HL-60 (cell line): ENCODE measurements around the gene TMEM174.

Experiments
- CTCF ChIP-seq: IDR thresholded peaks from one replicate; pipeline ENCODE4 v1.5.1; 2011; ENCODE audit warnings: low read length, control low read depth, inconsistent platforms; ENCODE audit not compliant: insufficient read depth
- GABPA ChIP-seq: IDR thresholded peaks from 2 replicates; pipeline ENCODE4 v1.6.1; 2012; ENCODE audit warnings: low read depth
- POLR2AphosphoS5 ChIP-seq: IDR thresholded peaks from 2 replicates; pipeline ENCODE4 v1.6.1; 2012; ENCODE audit warnings: low read depth
- REST ChIP-seq: IDR thresholded peaks from 2 replicates; pipeline ENCODE4 v1.6.1; 2012; ENCODE audit warnings: low read depth; ENCODE audit not compliant: insufficient replicate concordance
- SPI1 ChIP-seq: IDR thresholded peaks from 2 replicates; pipeline ENCODE4 v1.6.1; 2012; ENCODE audit warnings: low read depth, mild to moderate bottlenecking, borderline replicate concordance

GRCh38 chr5:73204733-73205132, 31.7 kb downstream of the TMEM174 start:
- TF ChIP-seq CTCF (no peak), POLR2AphosphoS5 (no peak), REST (no peak), GABPA (no peak), SPI1 (no peak)
